K562 (cell line): Measurements from ENCODE around the gene CAMSAP2.

Experiments used
- CBFA2T3 ChIP-seq: fragments of 450-650 bp; IDR thresholded peaks from 2 replicates; pipeline ENCODE4 v1.6.1; 2017
- CTCF ChIP-seq, 3 experiments: IDR thresholded peaks in 2 of 3; conservative IDR thresholded peaks in 1 of 3; 2 replicates each; pipeline ENCODE4 v1.5.1; 2011 to 2012; ENCODE audit warnings: low read length in 3 of 3, mild to moderate bottlenecking in 3 of 3, control low read depth in 2 of 3, improper control_type of control experiment in 1 of 3, inconsistent platforms in 1 of 3, low read depth in 1 of 3, mixed read lengths in 1 of 3, moderate library complexity in 1 of 3; ENCODE audit not compliant: insufficient read depth in 2 of 3
- EZH2 ChIP-seq: IDR thresholded peaks from 2 replicates; pipeline ENCODE4 v1.6.1; 2012; ENCODE audit warnings: low read depth, mild to moderate bottlenecking, inconsistent platforms, low read length, borderline replicate concordance
- HCFC1 ChIP-seq: IDR thresholded peaks from 2 replicates; pipeline ENCODE4 v1.6.1; 2012; ENCODE audit warnings: low read depth, low read length, improper control_type of control experiment
- KLF6 ChIP-seq: fragments of 250-450 bp; sonication (Bioruptor Pico); IDR thresholded peaks from 2 replicates; pipeline ENCODE4 v1.4.0; 2020; ENCODE audit warnings: mild to moderate bottlenecking, moderate library complexity, borderline replicate concordance
- NCOA2 ChIP-seq, 2 experiments: fragments of 450-650 bp; IDR thresholded peaks; 2 replicates each; pipeline ENCODE4 v1.6.1; 2018; ENCODE audit warnings: mild to moderate bottlenecking in 2 of 2, moderate library complexity in 1 of 2; ENCODE audit not compliant: partially characterized antibody in 2 of 2
- PPARD ChIP-seq: fragments of 250-450 bp; sonication (Bioruptor Pico); IDR thresholded peaks from 2 replicates; pipeline ENCODE4 v1.8.0; 2022; ENCODE audit warnings: inconsistent platforms, mild to moderate bottlenecking, moderate library complexity
- RHOXF2B ChIP-seq: fragments of 250-450 bp; sonication (Bioruptor Pico); conservative IDR thresholded peaks from 2 replicates; pipeline ENCODE4 v1.5.1; 2021
- SIRT6 ChIP-seq: IDR thresholded peaks from one replicate; pipeline ENCODE4 v1.6.1; 2012; ENCODE audit warnings: low read depth, mild to moderate bottlenecking, control low read depth, inconsistent platforms, low read length, moderate library complexity
- SMC3 ChIP-seq: conservative IDR thresholded peaks from 2 replicates; pipeline ENCODE4 v1.6.1; 2011; ENCODE audit warnings: low read depth, low read length, improper control_type of control experiment; ENCODE audit not compliant: insufficient read depth
- TAF1 ChIP-seq: IDR thresholded peaks from 2 replicates; pipeline ENCODE4 v1.6.1; 2011; ENCODE audit warnings: mild to moderate bottlenecking, low read length, moderate library complexity; ENCODE audit not compliant: insufficient read depth, control insufficient read depth, severe bottlenecking; ENCODE audit errors: extremely low read depth
- YY1 ChIP-seq, 3 experiments: IDR thresholded peaks; 2 replicates each; pipeline ENCODE4 v1.6.1; 2011; ENCODE audit warnings: low read length in 2 of 3, mild to moderate bottlenecking in 2 of 3, moderate library complexity in 2 of 3, borderline replicate concordance in 1 of 3, control low read depth in 1 of 3, low read depth in 1 of 3; ENCODE audit not compliant: insufficient read depth in 3 of 3, insufficient replicate concordance in 2 of 3, control insufficient read depth in 1 of 3, insufficient read length in 1 of 3; ENCODE audit errors: extremely low read depth in 1 of 3
- TF ChIP-seq, protein P1 (sequence below): sonication (generic); formaldehyde crosslinking; IDR thresholded peaks from 2 replicates; pipeline ENCODE4 v1.5.0; 2020; ENCODE audit warnings: missing genetic modification reagents
- TF ChIP-seq, protein P2 (sequence below): sonication (generic); formaldehyde crosslinking; IDR thresholded peaks from 2 replicates; pipeline ENCODE4 v1.8.1; 2022; ENCODE audit warnings: missing genetic modification reagents

- TF ChIP-seq, protein P1, sequence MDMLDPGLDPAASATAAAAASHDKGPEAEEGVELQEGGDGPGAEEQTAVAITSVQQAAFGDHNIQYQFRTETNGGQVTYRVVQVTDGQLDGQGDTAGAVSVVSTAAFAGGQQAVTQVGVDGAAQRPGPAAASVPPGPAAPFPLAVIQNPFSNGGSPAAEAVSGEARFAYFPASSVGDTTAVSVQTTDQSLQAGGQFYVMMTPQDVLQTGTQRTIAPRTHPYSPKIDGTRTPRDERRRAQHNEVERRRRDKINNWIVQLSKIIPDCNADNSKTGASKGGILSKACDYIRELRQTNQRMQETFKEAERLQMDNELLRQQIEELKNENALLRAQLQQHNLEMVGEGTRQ, result no peak
- TF ChIP-seq HCFC1 (no peak), RHOXF2B (CRISPR knock-in tag) (no peak), YY1 (IDR thresholded peaks at IDR 0.05; ENCODE audit: borderline replicate concordance in 1 of 3, control insufficient read depth in 1 of 3, extremely low read depth in 1 of 3, insufficient read depth in 3 of 3, insufficient read length in 1 of 3, insufficient replicate concordance in 2 of 3, low read depth in 1 of 3, low read length in 2 of 3) (no peak), CTCF (IDR thresholded peaks at IDR 0.05 in 2 of 3, conservative IDR thresholded peaks at IDR 0.05 in 1 of 3; ENCODE audit: insufficient read depth in 2 of 3, low read depth in 1 of 3, low read length in 3 of 3) (no peak), TAF1 (no peak), CBFA2T3 (no peak), EZH2 (no peak), SIRT6 (no peak), SMC3 (no peak), NCOA2 (IDR thresholded peaks at IDR 0.05; ENCODE audit: partially characterized antibody in 2 of 2) (no peak), KLF6 (CRISPR knock-in tag) (no peak), PPARD (CRISPR knock-in tag) (no peak)
- TF ChIP-seq, protein P2, sequence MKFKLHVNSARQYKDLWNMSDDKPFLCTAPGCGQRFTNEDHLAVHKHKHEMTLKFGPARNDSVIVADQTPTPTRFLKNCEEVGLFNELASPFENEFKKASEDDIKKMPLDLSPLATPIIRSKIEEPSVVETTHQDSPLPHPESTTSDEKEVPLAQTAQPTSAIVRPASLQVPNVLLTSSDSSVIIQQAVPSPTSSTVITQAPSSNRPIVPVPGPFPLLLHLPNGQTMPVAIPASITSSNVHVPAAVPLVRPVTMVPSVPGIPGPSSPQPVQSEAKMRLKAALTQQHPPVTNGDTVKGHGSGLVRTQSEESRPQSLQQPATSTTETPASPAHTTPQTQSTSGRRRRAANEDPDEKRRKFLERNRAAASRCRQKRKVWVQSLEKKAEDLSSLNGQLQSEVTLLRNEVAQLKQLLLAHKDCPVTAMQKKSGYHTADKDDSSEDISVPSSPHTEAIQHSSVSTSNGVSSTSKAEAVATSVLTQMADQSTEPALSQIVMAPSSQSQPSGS (CRISPR knock-in tag), result no peak
Observed at GRCh38 chr1:200779326-200779725, 40.6 kb downstream of the CAMSAP2 start.
